GM23248 (cell line): ENCODE results near the gene PXT1. TPM values are rescaled to one million over a fixed set of nuclear protein-coding genes. Genes with fewer than 3 reads are reported as not detected.

Experiments
- DNase-seq: peaks from one replicate; pipeline ENCODE4 v3.0.0-alpha.2; 2015
- H2AFZ ChIP-seq: fragments of 200-600 bp; sonication (generic); 2 replicates; pipeline ENCODE4 v1.6.1; 2016; ENCODE audit warnings: antibody characterized with exemption
- H3F3A ChIP-seq: fragments of 200-600 bp; sonication (generic); 2 replicates; pipeline ENCODE4 v1.6.1; 2016; ENCODE audit warnings: mild to moderate bottlenecking, antibody characterized with exemption, mixed run types; ENCODE audit not compliant: insufficient read depth
- H3K27ac ChIP-seq: fragments of 200-600 bp; sonication (generic); 2 replicates; pipeline ENCODE4 v1.5.1; 2016; ENCODE audit warnings: mild to moderate bottlenecking
- H3K27me3 ChIP-seq: fragments of 200-600 bp; sonication (generic); replicated peaks from 2 replicates; pipeline ENCODE4 v1.6.1; 2016; ENCODE audit warnings: mild to moderate bottlenecking; ENCODE audit not compliant: insufficient read depth
- H3K36me3 ChIP-seq: fragments of 200-600 bp; sonication (generic); 2 replicates; pipeline ENCODE4 v1.6.1; 2016; ENCODE audit warnings: low read depth, mild to moderate bottlenecking
- H3K4me1 ChIP-seq: fragments of 200-600 bp; sonication (generic); 2 replicates; pipeline ENCODE4 v1.6.1; 2016; ENCODE audit warnings: mild to moderate bottlenecking; ENCODE audit not compliant: insufficient read depth
- H3K4me2 ChIP-seq: fragments of 200-600 bp; sonication (generic); one replicate; pipeline ENCODE4 v1.6.1; 2016; ENCODE audit warnings: mild to moderate bottlenecking; ENCODE audit not compliant: unreplicated experiment
- H3K4me3 ChIP-seq: fragments of 200-600 bp; sonication (generic); 2 replicates; pipeline ENCODE4 v1.5.1; 2016; ENCODE audit warnings: mild to moderate bottlenecking
- H3K79me2 ChIP-seq: fragments of 200-600 bp; sonication (generic); 2 replicates; pipeline ENCODE4 v1.6.1; 2016; ENCODE audit warnings: mild to moderate bottlenecking; ENCODE audit not compliant: insufficient read depth
- H3K9ac ChIP-seq: fragments of 200-600 bp; sonication (generic); 2 replicates; pipeline ENCODE4 v1.6.1; 2016; ENCODE audit warnings: mild to moderate bottlenecking
- H3K9me2 ChIP-seq: fragments of 200-600 bp; sonication (generic); 2 replicates; pipeline ENCODE4 v1.6.1; 2016; ENCODE audit warnings: mixed run types, mild to moderate bottlenecking, moderate library complexity; ENCODE audit not compliant: insufficient read depth
- H3K9me3 ChIP-seq: fragments of 200-600 bp; sonication (generic); one replicate; pipeline ENCODE4 v1.6.1; 2017; ENCODE audit warnings: low read depth
- H4K20me1 ChIP-seq: fragments of 200-600 bp; sonication (generic); 2 replicates; pipeline ENCODE4 v1.6.0; 2016; ENCODE audit not compliant: insufficient read depth
- EZH2 ChIP-seq: fragments of 200-600 bp; sonication (generic); IDR thresholded peaks from 2 replicates; pipeline ENCODE4 v1.6.1; 2018; ENCODE audit warnings: antibody characterized with exemption, mild to moderate bottlenecking; ENCODE audit not compliant: insufficient read depth, poor library complexity, severe bottlenecking
- EZH2phosphoT487 ChIP-seq: fragments of 200-600 bp; sonication (generic); IDR thresholded peaks from 2 replicates; pipeline ENCODE4 v1.6.1; 2018; ENCODE audit warnings: antibody characterized with exemption, moderate library complexity, mild to moderate bottlenecking, low read depth; ENCODE audit not compliant: insufficient read depth
- WGBS, 2 experiments: methylation state at CpG; one replicate each; pipeline ENCODE4 v1.1.6; 2015 to 2017; ENCODE audit warnings: low lambda C conversion rate in 2 of 2, low coverage in 1 of 2; ENCODE audit errors: missing lambda C conversion rate in 2 of 2; 5-methylcytosine and 5-hydroxymethylcytosine counted together
- in situ Hi-C: fragments of 300-500 bp; cut with MboI; formaldehyde crosslinking; loops from 2 replicates; pipeline ENCODE4 v1.15.0; 2020
- polyA plus RNA-seq: library from polyadenylated mRNA; unstranded; fragments of >200 nt; fragmentation: Nextera tagmentation; extraction: Ambion mirVana; gene quantifications from 2 replicates; pipeline ENCODE4 v1.2.1, GENCODE V29; 2016
- total RNA-seq: library from RNA; depleted of rRNA; stranded (reverse); fragments of >200 nt; shearing (Covaris generic); gene quantifications from 2 replicates; pipeline ENCODE4 v1.2.3, GENCODE V29; 2014

PXT1 gene
- total and polyA plus RNA-seq, 2 experiments from 2014 or later, result not detected

DNA sequence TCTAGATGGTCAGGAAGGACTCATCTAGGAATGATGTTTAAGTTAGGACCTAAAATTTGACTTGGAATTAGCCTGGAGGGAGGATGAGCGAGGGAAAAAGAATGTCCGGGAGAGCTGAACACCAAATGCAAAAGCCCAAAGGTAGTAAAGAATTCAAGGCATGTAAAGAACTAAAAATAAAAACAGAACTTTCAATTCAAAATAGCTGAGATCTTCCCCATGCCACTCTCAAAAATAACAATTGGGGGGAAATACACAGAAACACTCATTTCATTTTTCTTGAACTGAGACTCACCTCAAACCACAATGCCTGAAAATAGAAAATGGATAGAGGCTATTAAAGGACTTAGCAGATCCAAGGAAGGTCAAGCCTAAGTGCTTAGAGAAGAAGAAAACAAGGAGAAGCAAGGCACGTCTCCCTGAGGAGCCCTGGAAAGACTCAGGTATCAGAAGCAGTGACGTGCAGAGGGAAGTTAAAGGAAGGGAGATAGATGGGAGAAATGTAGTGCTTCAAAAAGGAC, 10.4 kb downstream of the PXT1 start:
- peak overlapping the region; percentile 56 for H3K27ac ChIP-seq
- peak; percentile 54 for DNase-seq

DNA sequence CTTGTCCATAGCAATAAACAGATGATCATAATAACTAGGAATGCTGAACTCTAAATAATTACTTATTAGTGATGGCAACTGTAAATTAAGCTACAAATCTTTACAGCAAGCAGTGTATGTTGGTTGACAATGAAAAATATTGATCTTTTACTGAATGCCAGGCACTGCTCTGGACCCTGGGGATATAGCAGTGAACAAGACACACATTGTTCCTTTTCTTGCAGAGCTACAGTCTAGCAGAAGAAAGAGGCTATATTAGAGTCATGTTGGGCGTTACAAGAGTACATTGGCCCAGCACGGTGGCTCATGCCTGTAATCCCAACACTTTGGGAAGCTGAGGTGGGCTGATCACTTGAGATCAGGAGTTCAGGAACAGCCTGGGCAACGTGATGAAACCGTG, 11.5 kb downstream of the PXT1 start:
- WGBS, 2 experiments, result 81 to 83% methylated on average over 3 to 4 of the region's 4 CpGs
- H3K9me3 ChIP-seq, result no peaks in the 10 kb centered on the region
- no peaks in the 10 kb centered on the region for H3K79me2 ChIP-seq
- H3F3A ChIP-seq, result peaks cover 30% of the 10 kb centered on the region
- in situ Hi-C loops, result no loop called here
- H3K27ac ChIP-seq, result no peak overlapping the region
- peaks cover 46% of the 10 kb centered on the region for H3K4me1 ChIP-seq
- H4K20me1 ChIP-seq, result no peaks in the 10 kb centered on the region
- no peak overlapping the region for H3K4me2 ChIP-seq
- H3K36me3 ChIP-seq, result no peaks in the 10 kb centered on the region
- H2AFZ ChIP-seq, result no peak overlapping the region
- H3K27me3 ChIP-seq, result no peaks in the 10 kb centered on the region
- no peaks in the 10 kb centered on the region for H3K9me2 ChIP-seq
- DNase-seq, result no peak
- no peak overlapping the region for H3K9ac ChIP-seq
- no peak overlapping the region for H3K4me3 ChIP-seq
- TF ChIP-seq EZH2, result no peak
- TF ChIP-seq EZH2phosphoT487, result no peak

More for the DNA sequence above, 10.4 kb downstream of the PXT1 start:
- H3F3A ChIP-seq, result peaks cover 39% of the 10 kb centered on the region
- in situ Hi-C loops, result no loop called here
- TF ChIP-seq EZH2phosphoT487 (no peak), EZH2 (no peak)
- H3K79me2 ChIP-seq, result no peaks in the 10 kb centered on the region
- H3K9ac ChIP-seq, result 0 out of 2 replicates have a peak overlapping the region, but pooled peaks have one; percentile 3
- H3K27me3 ChIP-seq, result no peaks in the 10 kb centered on the region
- H4K20me1 ChIP-seq, result no peaks in the 10 kb centered on the region
- H3K9me2 ChIP-seq, result no peaks in the 10 kb centered on the region
- peaks cover 57% of the 10 kb centered on the region for H3K4me1 ChIP-seq
- peak overlapping the region; percentile 51 for H3K4me2 ChIP-seq
- 42 to 58% methylated on average over 4 of the region's 4 CpGs for WGBS, 2 experiments
- H3K36me3 ChIP-seq, result no peaks in the 10 kb centered on the region
- peak overlapping the region; percentile 34; the same call in 1 of the 2 replicates for H2AFZ ChIP-seq
- H3K4me3 ChIP-seq, result peak overlapping the region; percentile 4; the same call in 1 of the 2 replicates
- H3K9me3 ChIP-seq, result no peaks in the 10 kb centered on the region

DNA sequence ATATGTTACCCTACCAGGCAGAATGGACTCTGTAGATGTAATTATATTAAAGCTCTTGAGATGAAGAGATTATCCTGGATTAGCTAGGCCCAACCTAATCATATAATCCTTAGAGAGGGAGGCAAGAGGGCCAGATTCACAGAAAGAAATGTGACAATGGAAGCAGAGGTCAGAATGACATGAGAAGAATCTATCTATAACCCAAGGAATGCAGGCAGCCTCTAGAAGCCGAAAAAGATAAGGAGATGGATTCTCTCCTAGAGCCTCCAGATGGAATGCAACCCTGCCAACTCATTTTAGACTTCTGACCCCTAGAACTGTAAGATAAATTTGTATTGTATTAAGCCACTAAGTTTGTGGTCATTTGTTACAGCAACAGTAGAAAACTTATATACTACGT, 12.3 kb downstream of the PXT1 start:
- in situ Hi-C loops, result no loop called here
- H3K9me3 ChIP-seq, result no peaks in the 10 kb centered on the region
- TF ChIP-seq EZH2, result no peak
- TF ChIP-seq EZH2phosphoT487, result no peak
- no peak for DNase-seq
- WGBS, 2 experiments, result 64 to 71% methylated on average over 2 of the region's 2 CpGs
- no peaks in the 10 kb centered on the region for H4K20me1 ChIP-seq
- no peak overlapping the region for H3K4me3 ChIP-seq
- peaks cover 38% of the 10 kb centered on the region for H3K4me1 ChIP-seq
- no peaks in the 10 kb centered on the region for H3K9me2 ChIP-seq
- H3K9ac ChIP-seq, result no peak overlapping the region
- H3K36me3 ChIP-seq, result no peaks in the 10 kb centered on the region
- H3K27ac ChIP-seq, result peak overlapping the region; percentile 7; the same call in 1 of the 2 replicates
- peaks cover 23% of the 10 kb centered on the region for H3F3A ChIP-seq
- no peaks in the 10 kb centered on the region for H3K79me2 ChIP-seq
- no peaks in the 10 kb centered on the region for H3K27me3 ChIP-seq
- H3K4me2 ChIP-seq, result no peak overlapping the region
- peak overlapping the region; percentile 65 for H2AFZ ChIP-seq

DNA sequence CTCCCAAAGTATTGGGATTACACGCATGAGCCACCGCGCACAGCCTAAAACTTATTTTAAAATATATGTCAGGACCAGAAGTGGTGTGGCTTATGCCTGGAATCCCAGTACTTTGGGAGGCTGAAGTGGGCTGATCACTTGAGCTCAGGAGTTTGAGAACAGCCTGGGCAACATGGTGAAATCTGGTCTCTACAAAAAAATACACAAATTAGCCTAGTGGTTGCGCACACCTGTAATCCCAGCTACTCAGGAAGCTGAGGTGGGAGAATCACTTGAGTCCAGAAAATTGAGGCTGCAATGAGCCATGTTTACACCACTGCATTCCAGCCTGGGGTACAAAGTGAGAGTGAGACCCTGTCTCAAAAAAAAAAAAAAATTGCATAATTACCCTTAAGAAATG, 13.7 kb downstream of the PXT1 start:
- H3K36me3 ChIP-seq, result no peaks in the 10 kb centered on the region
- H3K9me2 ChIP-seq, result no peaks in the 10 kb centered on the region
- no peak for TF ChIP-seq EZH2
- no peak for TF ChIP-seq EZH2phosphoT487

More for the DNA sequence above, 13.7 kb downstream of the PXT1 start:
- WGBS, 2 experiments, result 40 to 68% methylated on average over 3 to 4 of the region's 4 CpGs
- Histone ChIP-seq H2AFZ (no peak overlapping the region), H3K4me2 (no peak overlapping the region), H3K27ac (no peak overlapping the region), H3F3A (peaks cover 23% of the 10 kb centered on the region), H3K4me3 (no peak overlapping the region), H3K9me3 (no peaks in the 10 kb centered on the region), H3K9ac (no peak overlapping the region), H3K27me3 (no peaks in the 10 kb centered on the region), H3K4me1 (peaks cover 29% of the 10 kb centered on the region), H3K79me2 (no peaks in the 10 kb centered on the region), H4K20me1 (no peaks in the 10 kb centered on the region)
- in situ Hi-C loops, result no loop called here
- DNase-seq, result no peak
